HEK293 (cell line): Measurements from ENCODE around the gene EBF4.
A peak's percentile ranks its signal among the peaks of the same experiment; 100 is the strongest.

Experiments
- KLF8 ChIP-seq: fragments of 450-650 bp; formaldehyde crosslinking; IDR thresholded peaks from 2 replicates; pipeline ENCODE4 v1.5.1; 2016; ENCODE audit warnings: missing biosample characterization, missing genetic modification characterization
- SP2 ChIP-seq: fragments of 450-650 bp; formaldehyde crosslinking; IDR thresholded peaks from 2 replicates; pipeline ENCODE4 v1.5.1; 2016; ENCODE audit warnings: missing biosample characterization, missing genetic modification characterization
- YY2 ChIP-seq: fragments of 450-650 bp; formaldehyde crosslinking; IDR thresholded peaks from 2 replicates; pipeline ENCODE4 v1.5.1; 2016; ENCODE audit warnings: missing biosample characterization, missing genetic modification characterization
- ZBTB1 ChIP-seq: fragments of 450-650 bp; formaldehyde crosslinking; IDR thresholded peaks from 2 replicates; pipeline ENCODE4 v1.5.1; 2016; ENCODE audit warnings: missing biosample characterization, missing genetic modification characterization
- ZBTB8A ChIP-seq: fragments of 450-650 bp; formaldehyde crosslinking; IDR thresholded peaks from 2 replicates; pipeline ENCODE4 v1.5.1; 2016; ENCODE audit warnings: missing biosample characterization, missing genetic modification characterization
- ZNF211 ChIP-seq: fragments of 450-650 bp; formaldehyde crosslinking; IDR thresholded peaks from 2 replicates; pipeline ENCODE4 v1.5.1; 2016; ENCODE audit warnings: low read depth, missing biosample characterization, missing genetic modification characterization
- ZNF311 ChIP-seq: fragments of 450-650 bp; formaldehyde crosslinking; IDR thresholded peaks from 2 replicates; pipeline ENCODE4 v1.5.1; 2017; ENCODE audit warnings: missing biosample characterization, missing genetic modification characterization, borderline replicate concordance
- ZNF341 ChIP-seq: fragments of 450-650 bp; formaldehyde crosslinking; IDR thresholded peaks from 2 replicates; pipeline ENCODE4; 2016; ENCODE audit warnings: low read depth, missing biosample characterization, missing genetic modification characterization
- ZNF394 ChIP-seq: fragments of 450-650 bp; formaldehyde crosslinking; IDR thresholded peaks from 2 replicates; pipeline ENCODE4 v1.5.1; 2016; ENCODE audit warnings: missing biosample characterization, missing genetic modification characterization, mild to moderate bottlenecking, moderate library complexity, borderline replicate concordance
- ZNF529 ChIP-seq: fragments of 450-650 bp; formaldehyde crosslinking; IDR thresholded peaks from 2 replicates; pipeline ENCODE4 v1.5.1; 2017; ENCODE audit warnings: missing genetic modification characterization, missing biosample characterization; ENCODE audit not compliant: insufficient replicate concordance
- ZNF76 ChIP-seq: fragments of 450-650 bp; formaldehyde crosslinking; IDR thresholded peaks from 2 replicates; pipeline ENCODE4; 2016; ENCODE audit warnings: low read depth, missing biosample characterization, missing genetic modification characterization, borderline replicate concordance
- ZNF830 ChIP-seq: fragments of 450-650 bp; IDR thresholded peaks from 2 replicates; pipeline ENCODE4 v1.5.0; 2018; ENCODE audit warnings: missing biosample characterization, missing genetic modification characterization, low read depth, mild to moderate bottlenecking, moderate library complexity
- TF ChIP-seq, protein P1 (sequence below): fragments of 450-650 bp; formaldehyde crosslinking; IDR thresholded peaks from 2 replicates; pipeline ENCODE4 v1.5.1; 2016; ENCODE audit warnings: missing biosample characterization, missing genetic modification characterization
- TF ChIP-seq, protein P2 (sequence below): fragments of 450-650 bp; formaldehyde crosslinking; IDR thresholded peaks from 2 replicates; pipeline ENCODE4 v1.5.1; 2017; ENCODE audit warnings: missing biosample characterization, missing genetic modification characterization
- TF ChIP-seq, protein P3 (sequence below): fragments of 450-650 bp; formaldehyde crosslinking; conservative IDR thresholded peaks from 2 replicates; pipeline ENCODE4 v1.5.1; 2016; ENCODE audit warnings: low read depth, missing biosample characterization, missing genetic modification characterization
- TF ChIP-seq, protein P4 (sequence below): fragments of 450-650 bp; formaldehyde crosslinking; IDR thresholded peaks from 2 replicates; pipeline ENCODE4 v1.5.1; 2016; ENCODE audit warnings: missing biosample characterization, missing genetic modification characterization
- TF ChIP-seq, protein P5 (sequence below): fragments of 450-650 bp; formaldehyde crosslinking; IDR thresholded peaks from 2 replicates; pipeline ENCODE4 v1.5.1; 2017; ENCODE audit warnings: missing biosample characterization, missing genetic modification characterization
- TF ChIP-seq, protein P6 (sequence below): fragments of 450-650 bp; formaldehyde crosslinking; IDR thresholded peaks from 2 replicates; pipeline ENCODE4 v1.5.1; 2016; ENCODE audit warnings: missing biosample characterization, missing genetic modification characterization
- TF ChIP-seq, protein P7 (sequence below): fragments of 450-650 bp; formaldehyde crosslinking; IDR thresholded peaks from 2 replicates; pipeline ENCODE4 v1.5.1; 2016; ENCODE audit warnings: missing biosample characterization, missing genetic modification characterization
- TF ChIP-seq, protein P8 (sequence below): fragments of 450-650 bp; formaldehyde crosslinking; IDR thresholded peaks from 2 replicates; pipeline ENCODE4 v1.5.1; 2016; ENCODE audit warnings: missing biosample characterization, missing genetic modification characterization

EBF4 gene

DNA sequence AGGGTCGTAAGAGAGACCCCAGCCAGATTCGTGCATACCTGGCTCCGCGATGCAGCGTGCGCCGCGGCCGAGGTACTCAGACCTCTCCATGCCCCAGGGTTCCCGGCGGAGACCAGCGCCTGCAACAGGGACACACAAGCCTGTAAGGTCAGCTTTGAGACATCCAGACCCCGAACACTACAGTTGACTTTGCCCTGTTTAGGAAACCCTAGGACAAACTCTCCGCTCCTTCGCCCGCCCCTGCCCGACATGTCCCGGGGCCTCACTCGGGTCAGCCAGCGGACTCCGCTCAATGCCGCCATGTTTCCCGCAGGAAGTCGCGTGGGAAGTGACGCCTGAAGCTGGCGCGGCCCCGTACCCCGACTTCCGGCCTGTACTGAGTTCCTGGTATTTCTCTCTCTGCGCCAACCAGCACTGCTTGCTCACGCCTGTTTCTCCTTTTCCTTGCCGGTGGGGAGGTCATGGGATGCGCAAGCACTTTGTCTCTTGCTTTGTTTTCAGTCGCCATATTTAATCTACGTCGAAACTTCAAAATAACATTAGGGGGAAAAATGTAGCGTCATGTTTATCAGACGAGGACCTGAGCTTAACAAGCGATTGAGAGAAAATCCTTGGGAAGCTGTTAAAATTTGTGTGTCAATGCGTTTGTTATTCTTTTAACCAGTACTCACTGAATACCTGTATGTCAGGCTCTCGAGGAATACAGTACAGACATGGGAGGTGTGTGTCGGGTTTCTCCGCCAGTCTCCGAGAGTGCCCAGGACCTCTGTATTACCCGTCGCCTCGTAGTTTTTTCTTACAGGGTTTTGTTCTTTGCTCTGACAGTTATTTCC is 28.5 kb upstream of the EBF4 start, which contains the start of gene IDH3B (continued):
- TF ChIP-seq ZBTB1 (tag by site-specific recombination) (no peak), ZNF211 (tag by site-specific recombination) (no peak), ZNF311 (tag by site-specific recombination) (no peak), ZNF830 (no peak), YY2 (tag by site-specific recombination) (peak; percentile 98), ZNF529 (tag by site-specific recombination) (no peak), ZBTB8A (tag by site-specific recombination) (peak; percentile 55; the same call in 1 of the 2 replicates), ZNF76 (tag by site-specific recombination) (peak; percentile 69), ZNF341 (tag by site-specific recombination) (peak; percentile 81), KLF8 (tag by site-specific recombination) (peak; percentile 68; the same call in 1 of the 2 replicates), ZNF394 (tag by site-specific recombination) (0 out of 2 replicates have a peak, but pooled peaks have one; percentile 19), SP2 (tag by site-specific recombination) (peak; percentile 89)
- TF ChIP-seq, protein P1, sequence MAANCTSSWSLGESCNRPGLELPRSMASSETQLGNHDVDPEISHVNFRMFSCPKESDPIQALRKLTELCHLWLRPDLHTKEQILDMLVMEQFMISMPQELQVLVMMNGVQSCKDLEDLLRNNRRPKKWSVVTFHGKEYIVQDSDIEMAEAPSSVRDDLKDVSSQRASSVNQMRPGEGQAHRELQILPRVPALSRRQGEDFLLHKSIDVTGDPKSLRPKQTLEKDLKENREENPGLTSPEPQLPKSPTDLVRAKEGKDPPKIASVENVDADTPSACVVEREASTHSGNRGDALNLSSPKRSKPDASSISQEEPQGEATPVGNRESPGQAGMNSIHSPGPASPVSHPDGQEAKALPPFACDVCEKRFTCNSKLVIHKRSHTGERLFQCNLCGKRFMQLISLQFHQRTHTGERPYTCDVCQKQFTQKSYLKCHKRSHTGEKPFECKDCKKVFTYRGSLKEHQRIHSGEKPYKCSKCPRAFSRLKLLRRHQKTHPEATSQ: no peak; the same call in 1 of the 2 replicates
- TF ChIP-seq, protein P2, sequence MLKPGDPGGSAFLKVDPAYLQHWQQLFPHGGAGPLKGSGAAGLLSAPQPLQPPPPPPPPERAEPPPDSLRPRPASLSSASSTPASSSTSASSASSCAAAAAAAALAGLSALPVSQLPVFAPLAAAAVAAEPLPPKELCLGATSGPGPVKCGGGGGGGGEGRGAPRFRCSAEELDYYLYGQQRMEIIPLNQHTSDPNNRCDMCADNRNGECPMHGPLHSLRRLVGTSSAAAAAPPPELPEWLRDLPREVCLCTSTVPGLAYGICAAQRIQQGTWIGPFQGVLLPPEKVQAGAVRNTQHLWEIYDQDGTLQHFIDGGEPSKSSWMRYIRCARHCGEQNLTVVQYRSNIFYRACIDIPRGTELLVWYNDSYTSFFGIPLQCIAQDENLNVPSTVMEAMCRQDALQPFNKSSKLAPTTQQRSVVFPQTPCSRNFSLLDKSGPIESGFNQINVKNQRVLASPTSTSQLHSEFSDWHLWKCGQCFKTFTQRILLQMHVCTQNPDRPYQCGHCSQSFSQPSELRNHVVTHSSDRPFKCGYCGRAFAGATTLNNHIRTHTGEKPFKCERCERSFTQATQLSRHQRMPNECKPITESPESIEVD (tag by site-specific recombination): no peak
- TF ChIP-seq, protein P3, sequence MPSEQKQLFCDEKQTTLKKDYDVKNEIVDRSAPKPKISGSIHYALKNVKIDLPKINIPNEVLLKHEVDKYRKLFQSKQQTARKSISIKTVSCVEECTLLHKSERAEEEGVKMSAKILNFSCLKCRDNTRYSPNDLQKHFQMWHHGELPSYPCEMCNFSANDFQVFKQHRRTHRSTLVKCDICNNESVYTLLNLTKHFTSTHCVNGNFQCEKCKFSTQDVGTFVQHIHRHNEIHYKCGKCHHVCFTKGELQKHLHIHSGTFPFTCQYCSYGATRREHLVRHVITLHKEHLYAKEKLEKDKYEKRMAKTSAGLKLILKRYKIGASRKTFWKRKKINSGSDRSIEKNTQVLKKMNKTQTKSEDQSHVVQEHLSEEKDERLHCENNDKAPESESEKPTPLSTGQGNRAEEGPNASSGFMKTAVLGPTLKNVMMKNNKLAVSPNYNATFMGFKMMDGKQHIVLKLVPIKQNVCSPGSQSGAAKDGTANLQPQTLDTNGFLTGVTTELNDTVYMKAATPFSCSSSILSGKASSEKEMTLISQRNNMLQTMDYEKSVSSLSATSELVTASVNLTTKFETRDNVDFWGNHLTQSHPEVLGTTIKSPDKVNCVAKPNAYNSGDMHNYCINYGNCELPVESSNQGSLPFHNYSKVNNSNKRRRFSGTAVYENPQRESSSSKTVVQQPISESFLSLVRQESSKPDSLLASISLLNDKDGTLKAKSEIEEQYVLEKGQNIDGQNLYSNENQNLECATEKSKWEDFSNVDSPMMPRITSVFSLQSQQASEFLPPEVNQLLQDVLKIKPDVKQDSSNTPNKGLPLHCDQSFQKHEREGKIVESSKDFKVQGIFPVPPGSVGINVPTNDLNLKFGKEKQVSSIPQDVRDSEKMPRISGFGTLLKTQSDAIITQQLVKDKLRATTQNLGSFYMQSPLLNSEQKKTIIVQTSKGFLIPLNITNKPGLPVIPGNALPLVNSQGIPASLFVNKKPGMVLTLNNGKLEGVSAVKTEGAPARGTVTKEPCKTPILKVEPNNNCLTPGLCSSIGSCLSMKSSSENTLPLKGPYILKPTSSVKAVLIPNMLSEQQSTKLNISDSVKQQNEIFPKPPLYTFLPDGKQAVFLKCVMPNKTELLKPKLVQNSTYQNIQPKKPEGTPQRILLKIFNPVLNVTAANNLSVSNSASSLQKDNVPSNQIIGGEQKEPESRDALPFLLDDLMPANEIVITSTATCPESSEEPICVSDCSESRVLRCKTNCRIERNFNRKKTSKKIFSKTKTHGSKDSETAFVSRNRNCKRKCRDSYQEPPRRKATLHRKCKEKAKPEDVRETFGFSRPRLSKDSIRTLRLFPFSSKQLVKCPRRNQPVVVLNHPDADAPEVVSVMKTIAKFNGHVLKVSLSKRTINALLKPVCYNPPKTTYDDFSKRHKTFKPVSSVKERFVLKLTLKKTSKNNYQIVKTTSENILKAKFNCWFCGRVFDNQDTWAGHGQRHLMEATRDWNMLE (tag by site-specific recombination): peak; percentile 97
- TF ChIP-seq, protein P4, sequence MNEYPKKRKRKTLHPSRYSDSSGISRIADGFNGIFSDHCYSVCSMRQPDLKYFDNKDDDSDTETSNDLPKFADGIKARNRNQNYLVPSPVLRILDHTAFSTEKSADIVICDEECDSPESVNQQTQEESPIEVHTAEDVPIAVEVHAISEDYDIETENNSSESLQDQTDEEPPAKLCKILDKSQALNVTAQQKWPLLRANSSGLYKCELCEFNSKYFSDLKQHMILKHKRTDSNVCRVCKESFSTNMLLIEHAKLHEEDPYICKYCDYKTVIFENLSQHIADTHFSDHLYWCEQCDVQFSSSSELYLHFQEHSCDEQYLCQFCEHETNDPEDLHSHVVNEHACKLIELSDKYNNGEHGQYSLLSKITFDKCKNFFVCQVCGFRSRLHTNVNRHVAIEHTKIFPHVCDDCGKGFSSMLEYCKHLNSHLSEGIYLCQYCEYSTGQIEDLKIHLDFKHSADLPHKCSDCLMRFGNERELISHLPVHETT (tag by site-specific recombination): peak; percentile 85
- TF ChIP-seq, protein P5, sequence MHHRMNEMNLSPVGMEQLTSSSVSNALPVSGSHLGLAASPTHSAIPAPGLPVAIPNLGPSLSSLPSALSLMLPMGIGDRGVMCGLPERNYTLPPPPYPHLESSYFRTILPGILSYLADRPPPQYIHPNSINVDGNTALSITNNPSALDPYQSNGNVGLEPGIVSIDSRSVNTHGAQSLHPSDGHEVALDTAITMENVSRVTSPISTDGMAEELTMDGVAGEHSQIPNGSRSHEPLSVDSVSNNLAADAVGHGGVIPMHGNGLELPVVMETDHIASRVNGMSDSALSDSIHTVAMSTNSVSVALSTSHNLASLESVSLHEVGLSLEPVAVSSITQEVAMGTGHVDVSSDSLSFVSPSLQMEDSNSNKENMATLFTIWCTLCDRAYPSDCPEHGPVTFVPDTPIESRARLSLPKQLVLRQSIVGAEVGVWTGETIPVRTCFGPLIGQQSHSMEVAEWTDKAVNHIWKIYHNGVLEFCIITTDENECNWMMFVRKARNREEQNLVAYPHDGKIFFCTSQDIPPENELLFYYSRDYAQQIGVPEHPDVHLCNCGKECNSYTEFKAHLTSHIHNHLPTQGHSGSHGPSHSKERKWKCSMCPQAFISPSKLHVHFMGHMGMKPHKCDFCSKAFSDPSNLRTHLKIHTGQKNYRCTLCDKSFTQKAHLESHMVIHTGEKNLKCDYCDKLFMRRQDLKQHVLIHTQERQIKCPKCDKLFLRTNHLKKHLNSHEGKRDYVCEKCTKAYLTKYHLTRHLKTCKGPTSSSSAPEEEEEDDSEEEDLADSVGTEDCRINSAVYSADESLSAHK (tag by site-specific recombination): peak; percentile 9; the same call in 1 of the 2 replicates
- TF ChIP-seq, protein P6, sequence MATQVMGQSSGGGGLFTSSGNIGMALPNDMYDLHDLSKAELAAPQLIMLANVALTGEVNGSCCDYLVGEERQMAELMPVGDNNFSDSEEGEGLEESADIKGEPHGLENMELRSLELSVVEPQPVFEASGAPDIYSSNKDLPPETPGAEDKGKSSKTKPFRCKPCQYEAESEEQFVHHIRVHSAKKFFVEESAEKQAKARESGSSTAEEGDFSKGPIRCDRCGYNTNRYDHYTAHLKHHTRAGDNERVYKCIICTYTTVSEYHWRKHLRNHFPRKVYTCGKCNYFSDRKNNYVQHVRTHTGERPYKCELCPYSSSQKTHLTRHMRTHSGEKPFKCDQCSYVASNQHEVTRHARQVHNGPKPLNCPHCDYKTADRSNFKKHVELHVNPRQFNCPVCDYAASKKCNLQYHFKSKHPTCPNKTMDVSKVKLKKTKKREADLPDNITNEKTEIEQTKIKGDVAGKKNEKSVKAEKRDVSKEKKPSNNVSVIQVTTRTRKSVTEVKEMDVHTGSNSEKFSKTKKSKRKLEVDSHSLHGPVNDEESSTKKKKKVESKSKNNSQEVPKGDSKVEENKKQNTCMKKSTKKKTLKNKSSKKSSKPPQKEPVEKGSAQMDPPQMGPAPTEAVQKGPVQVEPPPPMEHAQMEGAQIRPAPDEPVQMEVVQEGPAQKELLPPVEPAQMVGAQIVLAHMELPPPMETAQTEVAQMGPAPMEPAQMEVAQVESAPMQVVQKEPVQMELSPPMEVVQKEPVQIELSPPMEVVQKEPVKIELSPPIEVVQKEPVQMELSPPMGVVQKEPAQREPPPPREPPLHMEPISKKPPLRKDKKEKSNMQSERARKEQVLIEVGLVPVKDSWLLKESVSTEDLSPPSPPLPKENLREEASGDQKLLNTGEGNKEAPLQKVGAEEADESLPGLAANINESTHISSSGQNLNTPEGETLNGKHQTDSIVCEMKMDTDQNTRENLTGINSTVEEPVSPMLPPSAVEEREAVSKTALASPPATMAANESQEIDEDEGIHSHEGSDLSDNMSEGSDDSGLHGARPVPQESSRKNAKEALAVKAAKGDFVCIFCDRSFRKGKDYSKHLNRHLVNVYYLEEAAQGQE (tag by site-specific recombination): no peak; the same call in 1 of the 2 replicates
- TF ChIP-seq, protein P7, sequence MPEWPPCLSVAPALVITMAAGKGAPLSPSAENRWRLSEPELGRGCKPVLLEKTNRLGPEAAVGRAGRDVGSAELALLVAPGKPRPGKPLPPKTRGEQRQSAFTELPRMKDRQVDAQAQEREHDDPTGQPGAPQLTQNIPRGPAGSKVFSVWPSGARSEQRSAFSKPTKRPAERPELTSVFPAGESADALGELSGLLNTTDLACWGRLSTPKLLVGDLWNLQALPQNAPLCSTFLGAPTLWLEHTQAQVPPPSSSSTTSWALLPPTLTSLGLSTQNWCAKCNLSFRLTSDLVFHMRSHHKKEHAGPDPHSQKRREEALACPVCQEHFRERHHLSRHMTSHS (tag by site-specific recombination): no peak
- TF ChIP-seq, protein P8, sequence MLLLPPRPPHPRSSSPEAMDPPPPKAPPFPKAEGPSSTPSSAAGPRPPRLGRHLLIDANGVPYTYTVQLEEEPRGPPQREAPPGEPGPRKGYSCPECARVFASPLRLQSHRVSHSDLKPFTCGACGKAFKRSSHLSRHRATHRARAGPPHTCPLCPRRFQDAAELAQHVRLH (tag by site-specific recombination): no peak
